HEK293T (cell line): ENCODE measurements around the gene ZNF205.
A peak's percentile ranks its signal among the peaks of the same experiment; 100 is the strongest.

Experiments
- BHLHE40 ChIP-seq: fragments of 450-650 bp; IDR thresholded peaks from 2 replicates; pipeline ENCODE4 v1.6.1; 2016; ENCODE audit warnings: mild to moderate bottlenecking, moderate library complexity, borderline replicate concordance
- FOXK2 ChIP-seq: fragments of 450-650 bp; IDR thresholded peaks from 2 replicates; pipeline ENCODE4 v1.6.1; 2016; ENCODE audit warnings: mild to moderate bottlenecking
- FOXM1 ChIP-seq: fragments of 450-650 bp; IDR thresholded peaks from 2 replicates; pipeline ENCODE4 v1.6.1; 2017; ENCODE audit warnings: mild to moderate bottlenecking, borderline replicate concordance
- HDGF ChIP-seq: fragments of 450-650 bp; IDR thresholded peaks from 2 replicates; pipeline ENCODE4 v1.6.1; 2017; ENCODE audit warnings: antibody characterized with exemption, borderline replicate concordance
- NFRKB ChIP-seq: fragments of 450-650 bp; IDR thresholded peaks from 2 replicates; pipeline ENCODE4 v1.6.1; 2016; ENCODE audit warnings: mild to moderate bottlenecking, moderate library complexity
- SP1 ChIP-seq: fragments of 450-650 bp; IDR thresholded peaks from 2 replicates; pipeline ENCODE4 v1.6.1; 2017
- TARDBP ChIP-seq: fragments of 450-650 bp; IDR thresholded peaks from 2 replicates; pipeline ENCODE4 v1.6.1; 2016
- ZNF384 ChIP-seq: fragments of 450-650 bp; IDR thresholded peaks from 2 replicates; pipeline ENCODE4 v1.6.1; 2016

- TF ChIP-seq FOXK2, result no peak
- TF ChIP-seq TARDBP, result no peak
- TF ChIP-seq NFRKB, result no peak
- TF ChIP-seq SP1, result no peak
- TF ChIP-seq FOXM1, result no peak
- TF ChIP-seq ZNF384, result no peak
- no peak for TF ChIP-seq BHLHE40
- TF ChIP-seq HDGF, result 0 out of 2 replicates have a peak, but pooled peaks have one; percentile 9
Observed at GRCh38 chr16:3129137-3130131, 17.0 kb downstream of the ZNF205 start.
